ENCODE data around the gene WDR33.
"Not testable (repeated sequence)": the region's sequence is repeated elsewhere in the genome, so short reads cannot be mapped to it uniquely, and the experiment has no call there.

The WDR33 gene

DNA sequence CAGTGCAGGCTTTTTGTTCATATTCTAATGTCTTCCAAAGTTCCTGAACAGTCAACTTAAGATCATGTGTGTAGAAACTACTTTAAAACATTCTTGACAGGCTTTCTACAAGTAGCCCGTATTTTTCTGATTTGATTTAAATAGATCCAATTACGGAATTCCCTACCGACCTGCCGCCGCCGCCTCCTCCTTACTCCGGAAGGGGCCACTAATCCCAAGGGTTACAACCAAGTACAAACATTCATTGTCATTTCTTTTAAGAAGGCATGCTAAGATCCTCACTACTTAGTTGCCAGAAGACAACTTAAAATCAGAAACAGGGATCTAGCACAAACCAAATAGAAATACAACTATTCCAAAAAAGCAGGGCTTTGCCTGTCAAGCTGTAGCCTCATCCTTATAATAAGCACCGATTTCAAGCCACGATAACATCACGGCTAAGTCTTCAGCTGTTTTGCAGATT lies 784 bp downstream of the WDR33 start:
- DNase-seq (ENCODE audit: low read depth), result no peak

DNA sequence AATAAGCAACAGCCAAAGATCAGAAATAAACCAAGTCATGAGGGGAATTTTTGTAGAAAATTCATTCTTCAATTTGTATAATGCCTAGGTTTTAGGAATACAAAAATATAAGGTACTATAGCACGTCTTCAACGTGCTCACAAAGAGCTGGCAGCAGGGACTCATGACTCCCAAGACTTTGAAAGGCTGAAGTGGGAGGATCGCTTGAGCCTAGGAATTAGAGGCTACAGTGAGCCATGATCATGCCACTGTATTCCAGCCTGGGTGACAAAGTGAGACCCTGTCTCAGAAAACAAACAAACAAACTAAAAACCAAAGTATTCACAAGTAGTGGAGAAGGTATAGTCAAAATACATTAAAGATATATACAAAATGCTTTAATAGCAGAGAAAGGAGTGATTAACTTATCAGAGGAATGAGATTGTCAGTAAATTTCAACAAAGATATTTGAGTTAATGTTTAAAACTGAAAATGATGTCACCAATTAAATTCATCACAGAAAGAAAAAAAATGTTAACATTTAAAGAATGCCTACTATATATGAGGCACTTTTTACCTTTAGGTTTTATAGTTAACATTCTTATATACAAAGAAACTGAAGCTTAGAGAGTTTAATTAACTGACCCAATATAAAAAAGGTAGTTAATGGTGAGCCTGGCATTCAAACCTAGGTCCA lies 3.2 kb downstream of the WDR33 start:
- DNase-seq (ENCODE audit: low read depth), result no peak

GRCh38 chr2:127806860-127807259 lies 4.1 kb downstream of the WDR33 start:
- DNase-seq (ENCODE audit: low read depth), result not testable (repeated sequence)

DNA sequence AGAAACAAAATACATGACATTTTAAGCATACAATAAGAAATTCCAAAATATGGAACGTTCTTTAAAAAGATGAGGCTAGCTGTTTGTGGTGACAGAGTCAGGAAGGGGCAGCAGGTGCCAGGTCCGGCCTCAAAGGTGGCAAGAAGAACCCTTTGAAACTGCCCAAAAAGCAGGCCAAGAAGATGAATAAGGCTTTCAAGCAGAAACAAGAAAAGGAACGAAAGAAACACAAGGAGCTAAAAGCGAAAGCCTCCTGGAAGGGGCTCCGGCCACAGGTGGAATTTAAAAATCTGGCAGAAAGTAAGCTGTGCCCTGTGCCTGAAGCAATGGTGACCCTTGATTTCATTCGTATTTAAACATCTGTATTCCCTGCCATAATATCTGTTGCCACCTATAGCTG lies 5.5 kb downstream of the WDR33 start:
- no peak for DNase-seq (ENCODE audit: low read depth)

- no peak for DNase-seq (ENCODE audit: low read depth)
Measured at GRCh38 chr2:127799926-127800325, 11.0 kb downstream of the WDR33 start.

DNA sequence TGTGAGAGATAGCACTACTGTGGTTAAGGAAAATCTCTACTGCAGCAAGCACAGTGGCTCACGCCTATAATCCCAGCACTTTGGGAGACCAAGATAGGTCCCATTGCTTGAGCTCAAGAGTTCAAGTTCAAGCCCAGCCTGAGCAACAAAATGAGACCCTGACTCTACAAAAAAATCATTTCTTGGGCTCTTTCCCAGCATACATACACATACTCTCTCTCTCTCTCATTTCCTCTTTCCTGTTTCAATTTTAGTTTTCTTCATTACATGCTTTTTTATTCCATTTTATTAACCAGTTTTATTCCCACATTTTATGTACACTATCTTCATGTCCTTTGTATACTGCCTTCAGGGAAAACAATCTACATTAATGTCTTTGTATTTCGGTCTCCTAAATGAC lies 14.6 kb downstream of the WDR33 start:
- DNase-seq (ENCODE audit: low read depth), result no peak

- not testable (repeated sequence) for DNase-seq (ENCODE audit: low read depth)
Measured at GRCh38 chr2:127794901-127795300, 16.1 kb downstream of the WDR33 start.

DNA sequence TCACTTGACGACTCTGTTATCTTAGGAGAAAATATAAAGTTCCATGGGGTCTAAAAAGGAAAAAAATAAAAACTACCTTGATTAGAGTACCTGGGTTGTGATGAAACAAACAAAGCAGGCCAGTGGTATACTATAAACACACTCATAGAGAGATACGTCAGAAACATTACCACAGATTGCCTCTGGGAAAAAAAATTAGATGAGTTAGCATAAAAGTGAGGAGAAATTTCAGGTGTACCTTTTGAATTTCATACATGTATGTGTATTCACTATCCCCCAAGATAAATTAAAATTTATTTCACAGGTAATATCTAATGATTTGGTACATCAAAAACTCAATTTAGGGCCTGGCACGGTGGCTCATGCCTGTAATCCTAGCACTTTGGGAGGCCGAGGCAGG lies 18.2 kb downstream of the WDR33 start:
- no peak for DNase-seq (ENCODE audit: low read depth)

DNA sequence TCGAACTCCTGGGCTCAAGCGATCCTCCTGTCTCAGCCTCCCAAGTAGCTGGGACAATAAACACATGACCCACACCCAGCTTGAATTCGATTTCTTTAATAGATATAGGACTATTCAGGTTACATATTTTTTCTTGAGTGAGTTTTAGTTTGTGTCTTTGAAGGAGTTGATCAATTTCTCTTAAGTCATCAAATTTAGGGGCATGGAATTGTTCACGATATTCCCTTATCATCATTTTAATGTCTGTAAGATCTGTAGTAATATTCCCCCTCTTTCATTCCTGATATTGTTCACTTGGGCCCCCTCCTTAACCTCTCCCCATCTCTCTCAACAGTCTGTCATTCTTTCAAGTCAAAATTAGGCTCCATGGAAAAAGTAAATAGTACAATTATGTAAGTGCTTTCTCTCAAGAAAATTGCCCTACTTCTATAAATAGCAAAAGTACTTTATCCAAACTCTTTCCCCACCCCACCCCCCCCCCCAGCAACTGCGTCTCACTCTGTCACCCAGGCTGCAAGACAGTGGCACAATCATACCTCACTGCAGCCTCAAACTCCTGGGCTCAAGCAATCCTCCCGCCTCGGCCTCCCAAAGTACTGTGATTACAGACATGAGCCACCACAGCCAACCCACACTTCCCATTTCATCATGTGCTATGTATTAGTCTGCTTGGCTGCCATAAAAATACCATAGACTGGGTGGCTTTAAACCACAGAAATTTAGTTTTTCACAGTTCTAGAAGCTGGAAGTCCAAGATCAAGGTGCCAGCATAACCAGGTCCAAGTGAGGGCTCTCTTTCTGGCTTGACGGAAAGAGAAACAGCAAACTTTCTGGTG lies 20.1 kb downstream of the WDR33 start:
- no peak for DNase-seq (ENCODE audit: low read depth)

GRCh38 chr2:127786048-127786809 lies 24.7 kb downstream of the WDR33 start:
- no peak for DNase-seq (ENCODE audit: low read depth)

DNA sequence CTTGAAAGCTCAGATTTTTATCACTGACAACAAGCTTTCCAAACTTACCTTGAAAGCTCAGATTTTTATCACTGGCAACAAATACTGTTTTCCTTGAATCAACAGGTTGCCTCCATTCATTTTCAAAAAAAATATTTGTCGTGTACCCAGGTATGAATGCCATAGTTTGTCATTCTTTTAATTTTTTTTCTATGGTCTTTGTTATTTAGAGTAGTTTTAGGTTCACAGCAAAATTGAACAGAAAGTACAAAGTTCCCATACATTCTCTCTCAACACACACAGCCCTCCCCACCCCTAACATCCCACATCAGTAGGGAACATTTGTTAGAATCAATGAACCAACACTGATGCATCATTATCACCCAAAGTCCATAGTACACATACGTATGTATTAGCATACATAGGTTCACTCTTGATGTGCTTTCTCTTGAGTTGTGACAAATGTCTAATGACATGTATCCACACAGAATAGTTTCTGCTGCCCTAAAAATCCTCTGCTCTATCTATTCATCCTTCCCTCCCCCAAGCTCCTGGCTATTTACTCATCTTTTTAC lies 25.9 kb downstream of the WDR33 start:
- no peak for DNase-seq (ENCODE audit: low read depth)

DNA sequence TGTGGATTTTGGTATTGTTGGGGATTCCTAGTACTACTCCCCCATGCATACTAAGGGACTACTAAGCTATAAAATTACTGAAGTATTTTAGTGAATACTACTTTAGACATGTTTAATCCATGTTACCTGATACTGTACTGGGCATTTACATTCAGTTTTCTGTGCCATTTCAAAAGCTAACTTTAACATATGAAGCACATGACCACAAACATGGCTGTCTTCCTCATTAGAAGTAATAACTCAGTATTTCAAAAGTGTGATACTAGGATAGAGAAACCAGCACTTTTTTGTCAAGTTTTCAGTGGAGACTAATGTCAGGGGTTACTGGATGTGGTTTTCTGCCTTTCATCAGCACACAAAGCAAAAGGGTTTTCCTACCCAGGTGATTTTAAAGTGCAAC lies 27.9 kb downstream of the WDR33 start:
- no peak for DNase-seq (ENCODE audit: low read depth)

DNA sequence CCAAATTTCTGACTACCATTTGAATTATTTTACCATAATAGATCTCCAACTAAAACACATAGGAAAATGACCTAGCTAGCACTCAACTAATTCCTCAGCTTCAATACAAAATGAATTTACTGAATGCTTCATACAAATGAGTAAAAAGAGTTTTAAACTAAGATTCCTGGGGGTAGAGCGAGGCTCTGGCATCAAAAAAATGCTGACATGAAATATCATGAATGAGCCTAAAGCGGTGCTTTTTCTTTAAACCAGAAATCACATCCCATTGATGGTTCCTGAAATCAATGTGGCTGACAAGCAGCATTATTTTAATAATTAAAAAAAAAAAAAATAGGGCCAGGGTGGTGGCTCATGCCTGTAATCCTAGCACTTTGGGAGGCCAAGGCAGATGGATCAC lies 32.1 kb downstream of the WDR33 start:
- DNase-seq (ENCODE audit: low read depth), result no peak

DNA sequence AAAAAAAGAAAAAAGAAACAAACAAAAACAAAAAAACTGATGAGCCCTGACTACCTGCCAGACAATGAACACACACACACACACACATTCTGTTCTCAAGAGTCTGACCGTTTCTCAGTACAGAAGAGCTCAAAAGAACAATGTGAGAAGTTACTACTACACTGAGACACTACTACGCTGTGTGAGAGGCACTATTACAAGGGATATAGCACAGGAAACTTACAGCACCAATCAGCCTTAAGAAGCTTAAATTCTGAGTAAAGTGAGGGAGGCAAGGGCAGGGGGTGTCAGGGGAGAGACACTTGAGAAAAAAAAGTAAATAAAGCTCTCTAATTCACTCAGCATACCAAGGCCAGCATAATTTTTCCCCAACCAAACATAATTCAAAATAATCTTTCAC lies 32.5 kb downstream of the WDR33 start:
- DNase-seq (ENCODE audit: low read depth), result no peak

DNA sequence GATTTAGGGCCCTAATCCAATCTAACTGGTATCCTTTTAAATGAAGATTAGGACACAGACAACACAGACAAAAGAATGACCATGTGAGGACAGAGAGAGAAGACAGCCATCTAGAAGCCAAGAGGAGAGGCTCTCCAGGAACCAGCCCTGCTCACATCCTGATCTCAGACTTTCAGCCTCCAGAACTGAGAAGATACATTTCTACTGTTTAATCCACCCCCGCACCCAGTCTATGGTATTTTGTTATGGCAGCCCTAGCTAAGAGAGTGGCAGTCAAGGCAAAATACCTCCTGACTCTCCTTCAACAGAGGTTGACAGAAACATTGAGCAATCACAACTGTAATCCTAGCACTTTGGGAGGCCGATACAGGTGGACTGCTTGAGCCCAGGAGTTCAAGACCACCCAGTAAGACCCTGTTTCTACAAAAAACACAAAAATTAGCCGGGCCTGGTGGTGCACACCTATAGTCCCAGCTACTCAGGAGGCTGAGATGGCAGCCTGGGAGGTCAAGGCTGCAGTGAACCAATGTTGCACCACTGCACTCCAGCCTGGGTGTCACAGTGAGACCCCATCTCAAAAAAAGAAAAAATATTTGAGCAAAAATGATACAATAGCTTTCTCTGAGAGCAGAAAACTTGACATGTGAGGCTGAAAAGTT lies 34.7 kb downstream of the WDR33 start:
- DNase-seq (ENCODE audit: low read depth), result no peak

- no peak for DNase-seq (ENCODE audit: low read depth)
Measured at GRCh38 chr2:127771756-127772155, 39.2 kb downstream of the WDR33 start.

DNA sequence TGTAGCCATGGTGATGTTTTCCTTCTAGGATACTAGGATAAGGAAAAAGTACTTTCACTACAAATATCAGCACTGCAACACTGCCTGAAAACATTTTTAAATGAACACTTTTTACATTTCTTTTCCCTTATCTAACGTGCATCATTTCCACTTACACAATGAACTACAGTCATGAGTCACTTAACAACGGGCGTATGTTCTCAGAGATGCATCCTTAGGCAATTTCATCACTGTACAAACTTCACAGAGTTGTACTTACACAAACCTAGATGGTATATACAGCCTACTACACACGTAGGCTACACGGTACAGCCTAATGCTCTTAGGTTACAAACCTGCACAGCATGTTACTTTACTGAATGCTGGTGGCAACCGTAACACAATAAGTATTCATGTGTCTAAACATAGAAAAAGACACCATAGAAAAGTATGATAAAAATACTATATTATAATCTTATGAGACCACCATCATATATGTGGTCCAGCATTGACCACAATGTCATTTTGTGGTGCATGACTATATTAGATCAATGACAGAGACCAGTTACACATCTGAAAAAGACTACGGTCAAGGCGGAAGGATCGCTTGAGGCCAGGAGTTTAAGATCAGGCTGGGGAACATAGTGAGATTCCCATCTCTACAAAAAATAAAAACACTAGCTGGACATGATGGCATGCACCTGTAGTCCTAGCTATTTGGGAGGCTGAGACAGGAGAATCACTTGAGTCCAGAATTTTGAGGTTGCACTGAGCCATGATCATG lies 39.8 kb downstream of the WDR33 start:
- DNase-seq (ENCODE audit: low read depth), result no peak

- not testable (repeated sequence) for DNase-seq (ENCODE audit: low read depth)
Measured at GRCh38 chr2:127770534-127770933, 40.4 kb downstream of the WDR33 start.

DNA sequence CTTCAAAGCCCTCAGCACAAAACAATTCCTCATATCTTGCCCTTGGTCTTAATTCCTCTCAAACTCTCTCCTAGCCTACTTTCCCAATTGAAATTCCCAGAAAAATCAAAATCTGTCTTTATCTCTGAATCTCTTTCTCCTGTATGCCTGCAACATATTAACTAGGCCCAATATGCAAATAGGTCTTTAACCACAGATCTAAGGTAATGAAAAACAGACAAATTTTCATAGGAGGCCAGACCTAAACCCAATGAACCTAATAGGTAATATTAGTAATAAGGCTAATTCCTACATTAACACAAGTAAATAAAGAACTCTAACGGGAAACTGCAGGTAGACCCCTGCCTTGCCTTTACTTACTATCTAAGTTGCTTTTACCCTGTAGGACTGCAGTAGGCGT lies 41.4 kb downstream of the WDR33 start:
- DNase-seq (ENCODE audit: low read depth), result no peak

GRCh38 chr2:127768775-127769479 lies 42.0 kb downstream of the WDR33 start:
- no peak for DNase-seq (ENCODE audit: low read depth)

DNA sequence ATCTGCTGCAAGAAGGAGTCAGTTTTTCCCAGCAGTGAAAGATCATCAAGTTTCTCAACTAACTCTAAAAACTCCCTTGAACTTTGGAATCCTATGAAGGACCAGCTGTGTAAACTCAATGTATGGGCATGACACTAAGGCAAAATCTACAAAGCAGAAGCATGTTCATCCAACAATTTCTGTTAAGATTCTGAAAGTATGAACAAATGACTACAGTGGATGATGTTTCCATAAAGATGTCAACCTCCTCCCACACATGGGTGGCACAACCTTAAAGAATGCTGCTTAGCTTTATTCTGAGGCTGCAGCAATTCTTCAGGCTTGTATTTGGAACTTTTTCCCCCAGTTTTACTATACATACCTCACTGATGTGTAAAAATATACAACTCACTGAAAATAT lies 47.2 kb downstream of the WDR33 start:
- DNase-seq (ENCODE audit: low read depth), result no peak

Data from activated T-cell treated with anti-CD3 and anti-CD28 coated beads for 24 hours (primary cell).